Esophagus squamous epithelium (tissue), 5 donors: ENCODE data around the gene VN1R4. TPM values are rescaled to one million over a fixed set of nuclear protein-coding genes. Genes with fewer than 3 reads are reported as not detected.
"Not testable (repeated sequence)": the region's sequence is repeated elsewhere in the genome, so short reads cannot be mapped to it uniquely, and the experiment has no call there.

ENCODE experiments used
- DNase-seq: peaks from one replicate; lab custom pipeline; 2025; lab: John Stamatoyannopoulos, UW
- H3K27ac ChIP-seq, 4 donors: fragments of 200-600 bp; sonication (generic); one replicate each; pipeline ENCODE4 v1.5.1; 2016 to 2019; ENCODE audit warnings: mild to moderate bottlenecking in 1 of 4
- H3K27me3 ChIP-seq, 4 donors: fragments of 200-600 bp; sonication (generic); 1 replicate in 3 of 4; 2 replicates in 1 of 4; pipeline versions ENCODE4 v1.5.1 to v1.6.0; 2017 to 2021; ENCODE audit warnings: antibody characterized with exemption in 1 of 4
- H3K36me3 ChIP-seq, 3 donors: fragments of 200-600 bp; sonication (generic); one replicate each; pipeline ENCODE4 v1.5.1; 2016 to 2019
- H3K4me1 ChIP-seq, 3 donors: fragments of 200-600 bp; sonication (generic); one replicate each; pipeline ENCODE4 v1.5.1; 2017 to 2019
- H3K4me3 ChIP-seq, 4 donors: fragments of 200-600 bp; sonication (generic); 1 replicate in 3 of 4; 2 replicates in 1 of 4; pipeline ENCODE4 v1.5.1; 2016 to 2019; ENCODE audit warnings: mild to moderate bottlenecking in 2 of 4, moderate library complexity in 1 of 4
- H3K9me3 ChIP-seq, 3 donors: fragments of 200-600 bp; sonication (generic); one replicate each; pipeline ENCODE4 v1.5.1; 2016 to 2019
- POLR2A ChIP-seq, 4 donors: fragments of 450-650 bp; IDR thresholded peaks; one replicate each; pipeline ENCODE4 v1.6.1; 2017; ENCODE audit warnings: antibody characterized with exemption in 4 of 4, mild to moderate bottlenecking in 4 of 4, moderate library complexity in 3 of 4
- WGBS, 2 donors: methylation state at CpG; one replicate each; pipeline ENCODE4 v1.1.5; 2018; 5-methylcytosine and 5-hydroxymethylcytosine counted together
- intact Hi-C: fragments of 100-400 bp; cut with DNase I; formaldehyde crosslinking; loops from one replicate; pipeline ENCODE4 v1.15.0; 2022
- total RNA-seq, 4 donors: library from RNA; depleted of rRNA; stranded (reverse); fragments of >200 nt; gene quantifications; one replicate each; pipeline ENCODE4 v1.1.0, GENCODE V29; 2016
- TF ChIP-seq, protein P1 (sequence below), 6 experiments: fragments of 450-650 bp in 4 of 6; fragments of 200-600 bp in 2 of 6; sonication (generic) in 2 of 6; IDR thresholded peaks; one replicate each; pipeline ENCODE4 v1.5.1; 2016 to 2019; ENCODE audit warnings: antibody characterized with exemption in 6 of 6, mild to moderate bottlenecking in 4 of 6, moderate library complexity in 4 of 6
- donor health status: DM: yes; HTN: yes; CAD: no.

Gene VN1R4
- total RNA-seq, 4 donors from 2014 or later: not detected

DNA sequence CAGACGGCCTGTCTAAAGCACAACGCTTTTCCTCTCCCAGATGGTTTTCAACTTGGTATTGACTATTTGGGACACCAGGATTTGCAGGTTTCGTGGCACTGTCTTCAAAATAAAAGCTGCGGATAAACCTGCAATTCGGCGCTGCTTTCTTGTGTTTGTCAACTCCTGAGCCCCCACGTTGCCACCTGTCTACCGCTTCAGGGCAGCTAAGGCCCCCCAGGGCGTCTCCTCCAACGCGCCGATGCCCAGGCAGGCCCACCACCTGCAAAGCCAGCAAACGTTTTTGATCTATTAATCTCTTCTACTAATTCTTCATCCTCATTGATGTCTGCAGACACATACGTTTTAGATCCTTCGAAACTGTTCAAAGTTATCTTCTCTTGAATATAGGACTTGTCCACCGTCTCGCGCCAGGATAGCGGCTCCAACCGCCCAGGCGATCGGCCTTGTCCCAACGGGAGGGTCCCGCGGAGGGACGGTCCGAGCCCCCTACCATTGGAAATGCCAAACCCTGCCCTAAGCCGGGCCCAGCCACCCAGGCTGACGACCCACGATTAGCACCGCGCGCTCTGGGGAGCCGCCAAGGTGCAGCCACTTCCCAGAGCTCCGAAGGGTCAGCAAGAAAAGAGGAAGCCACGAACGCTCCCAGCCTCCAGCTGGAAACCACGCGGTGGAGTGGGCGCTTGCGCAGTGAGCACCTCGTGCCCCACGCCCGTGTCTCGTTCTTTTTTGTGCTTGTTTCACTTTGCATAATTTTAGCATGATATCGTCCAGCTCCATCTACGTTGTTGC, 23.4 kb upstream of the VN1R4 start:
- DNase-seq: no peak
- Histone ChIP-seq H3K4me3 (no peak overlapping the region), H3K27ac (no peak overlapping the region), H3K27me3 (peaks cover 0 to 4% (median 0%) of the 10 kb centered on the region in 4 donors), H3K4me1 (no peaks in the 10 kb centered on the region), H3K36me3 (no peaks in the 10 kb centered on the region), H3K9me3 (peaks cover 0 to 52% (median 22%) of the 10 kb centered on the region in 3 donors)
- intact Hi-C loops: no loop called here
- WGBS, 2 donors: 87 to 92% methylated on average over 25 to 30 of the region's 47 CpGs
- no peak for TF ChIP-seq POLR2A (IDR thresholded peaks at IDR 0.05)
- TF ChIP-seq, protein P1, sequence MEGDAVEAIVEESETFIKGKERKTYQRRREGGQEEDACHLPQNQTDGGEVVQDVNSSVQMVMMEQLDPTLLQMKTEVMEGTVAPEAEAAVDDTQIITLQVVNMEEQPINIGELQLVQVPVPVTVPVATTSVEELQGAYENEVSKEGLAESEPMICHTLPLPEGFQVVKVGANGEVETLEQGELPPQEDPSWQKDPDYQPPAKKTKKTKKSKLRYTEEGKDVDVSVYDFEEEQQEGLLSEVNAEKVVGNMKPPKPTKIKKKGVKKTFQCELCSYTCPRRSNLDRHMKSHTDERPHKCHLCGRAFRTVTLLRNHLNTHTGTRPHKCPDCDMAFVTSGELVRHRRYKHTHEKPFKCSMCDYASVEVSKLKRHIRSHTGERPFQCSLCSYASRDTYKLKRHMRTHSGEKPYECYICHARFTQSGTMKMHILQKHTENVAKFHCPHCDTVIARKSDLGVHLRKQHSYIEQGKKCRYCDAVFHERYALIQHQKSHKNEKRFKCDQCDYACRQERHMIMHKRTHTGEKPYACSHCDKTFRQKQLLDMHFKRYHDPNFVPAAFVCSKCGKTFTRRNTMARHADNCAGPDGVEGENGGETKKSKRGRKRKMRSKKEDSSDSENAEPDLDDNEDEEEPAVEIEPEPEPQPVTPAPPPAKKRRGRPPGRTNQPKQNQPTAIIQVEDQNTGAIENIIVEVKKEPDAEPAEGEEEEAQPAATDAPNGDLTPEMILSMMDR (IDR thresholded peaks at IDR 0.05): no peak

DNA sequence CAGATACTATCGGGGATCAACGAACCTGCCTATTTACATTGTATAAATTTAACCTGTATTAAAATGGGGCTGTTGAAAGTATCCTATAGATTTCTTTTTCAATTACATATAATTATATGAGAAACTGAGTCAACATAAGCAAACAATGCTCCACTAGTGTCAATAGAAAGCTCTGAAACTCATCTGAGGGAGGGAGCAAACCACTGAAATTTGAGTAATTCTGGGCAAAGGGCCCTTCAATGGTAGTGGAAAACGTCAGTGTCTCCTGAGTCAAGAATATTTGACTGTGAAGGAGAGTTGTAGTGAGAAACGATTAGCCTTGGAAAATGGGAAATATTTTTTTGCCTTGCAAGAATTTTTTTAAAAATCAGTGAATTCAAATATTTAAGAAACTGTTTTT, 17.6 kb upstream of the VN1R4 start:
- Histone ChIP-seq H3K4me1 (no peaks in the 10 kb centered on the region), H3K9me3 (peaks cover 0 to 15% (median 0%) of the 10 kb centered on the region in 3 donors), H3K27me3 (no peaks in the 10 kb centered on the region), H3K36me3 (no peaks in the 10 kb centered on the region), H3K27ac (no peak overlapping the region), H3K4me3 (no peak overlapping the region)
- WGBS, 2 donors: 59 to 60% methylated on average over 4 of the region's 4 CpGs
- TF ChIP-seq, protein P1 (IDR thresholded peaks at IDR 0.05): no peak
- no peak for TF ChIP-seq POLR2A (IDR thresholded peaks at IDR 0.05)
- intact Hi-C loops: no loop called here
- no peak for DNase-seq

DNA sequence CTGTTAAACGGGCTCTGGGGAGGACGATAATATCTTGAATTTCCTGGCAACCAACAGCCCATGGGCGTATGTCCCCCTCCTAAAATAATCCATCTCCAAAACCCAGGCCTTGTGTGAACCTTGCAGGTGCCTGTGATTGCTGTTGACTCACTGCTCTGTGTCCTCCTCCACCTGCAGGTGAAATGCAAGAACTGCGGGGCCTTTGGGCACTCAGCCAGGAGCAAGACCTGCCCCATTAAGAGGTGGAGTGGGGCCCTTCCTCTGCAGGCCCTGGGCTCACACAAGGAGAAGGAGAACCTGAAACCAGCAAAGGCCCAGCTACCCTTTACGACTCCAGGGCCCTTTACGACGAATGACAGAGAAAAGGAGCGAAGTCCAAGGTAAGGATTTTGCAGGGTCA, 14.4 kb upstream of the VN1R4 start:
- H3K4me1 ChIP-seq, intact Hi-C loops, H3K27me3 ChIP-seq, H3K36me3 ChIP-seq, H3K27ac ChIP-seq, DNase-seq, H3K4me3 ChIP-seq: not testable (repeated sequence)
- no CpG with 5 or more reads among the region's 8 CpGs for WGBS, 2 donors
- peaks cover 0 to 16% (median 0%) of the 10 kb centered on the region in 3 donors for H3K9me3 ChIP-seq

DNA sequence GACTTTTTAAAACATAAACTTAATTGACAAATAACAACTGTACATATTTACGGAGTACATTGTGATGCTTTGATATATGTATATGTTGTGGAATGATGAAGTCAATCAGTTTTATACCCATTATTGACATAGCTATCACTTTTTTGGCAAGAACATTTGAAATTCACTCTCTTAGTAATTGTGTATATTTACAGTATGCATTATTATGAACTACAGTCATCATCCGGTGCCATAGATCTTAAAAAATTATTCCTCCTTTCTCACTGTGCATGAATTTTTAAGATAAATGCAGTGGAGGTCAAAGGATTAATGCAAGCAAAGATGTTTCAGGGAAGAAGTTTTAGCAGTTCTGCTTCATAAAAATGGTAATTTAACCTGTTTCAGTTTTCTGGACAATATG, 8.0 kb upstream of the VN1R4 start:
- no peak overlapping the region for H3K27ac ChIP-seq
- peaks cover 0 to 9% (median 0%) of the 10 kb centered on the region in 3 donors for H3K9me3 ChIP-seq
- intact Hi-C loops: no loop called here
- no peak for TF ChIP-seq POLR2A (IDR thresholded peaks at IDR 0.05)
- TF ChIP-seq, protein P1 (IDR thresholded peaks at IDR 0.05): no peak
- no peak overlapping the region for H3K4me3 ChIP-seq
- DNase-seq: no peak
- 84 to 86% methylated on average over 2 of the region's 2 CpGs for WGBS, 2 donors
- no peaks in the 10 kb centered on the region for H3K36me3 ChIP-seq
- no peaks in the 10 kb centered on the region for H3K4me1 ChIP-seq
- peaks cover 0 to 12% (median 0%) of the 10 kb centered on the region in 4 donors for H3K27me3 ChIP-seq

DNA sequence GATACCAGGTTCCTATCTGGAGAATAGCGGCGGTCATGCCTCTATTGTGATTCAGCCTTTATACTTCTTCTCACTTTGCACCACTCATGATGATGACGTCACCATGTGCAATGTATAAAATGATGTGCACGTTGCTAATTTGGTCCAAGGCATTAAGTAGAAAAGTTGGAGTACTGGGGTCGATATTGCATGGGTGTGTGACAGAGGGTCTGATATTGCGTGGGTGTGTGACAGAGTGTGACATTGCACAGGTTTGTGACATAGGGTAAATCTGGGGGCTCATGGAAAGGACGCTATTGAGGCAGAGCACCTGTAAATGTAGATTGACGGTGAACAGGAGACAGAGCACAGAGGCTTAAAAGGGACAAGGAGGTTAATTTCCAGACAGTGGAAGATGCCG, 4.5 kb upstream of the VN1R4 start:
- no peak for DNase-seq
- Histone ChIP-seq H3K27ac (no peak overlapping the region), H3K27me3 (peaks cover 0 to 5% (median 0%) of the 10 kb centered on the region in 4 donors), H3K4me1 (no peaks in the 10 kb centered on the region), H3K4me3 (no peak overlapping the region), H3K36me3 (no peaks in the 10 kb centered on the region), H3K9me3 (no peaks in the 10 kb centered on the region)
- TF ChIP-seq, protein P1 (IDR thresholded peaks at IDR 0.05): no peak
- no peak for TF ChIP-seq POLR2A (IDR thresholded peaks at IDR 0.05)
- intact Hi-C loops: no loop called here
- 80 to 87% methylated on average over 9 of the region's 9 CpGs for WGBS, 2 donors

DNA sequence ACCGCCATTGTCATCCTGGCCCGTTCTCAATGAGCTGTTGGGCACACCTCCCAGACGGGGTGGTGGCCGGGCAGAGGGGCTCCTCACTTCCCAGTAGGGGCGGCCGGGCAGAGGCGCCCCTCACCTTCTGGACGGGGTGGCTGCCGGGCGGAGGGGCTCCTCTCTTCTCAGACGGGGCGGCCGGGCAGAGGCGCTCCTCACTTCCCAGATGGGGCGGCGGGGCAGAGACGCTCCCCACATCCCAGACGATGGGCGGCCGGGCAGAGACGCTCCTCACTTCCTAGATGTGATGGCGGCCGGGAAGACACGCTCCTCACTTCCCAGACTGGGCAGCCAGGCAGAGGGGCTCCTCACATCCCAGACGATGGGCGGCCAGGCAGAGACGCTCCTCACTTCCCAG, 2.3 kb upstream of the VN1R4 start:
- WGBS, 2 donors: 67 to 100% methylated on average over 1 of the region's 27 CpGs
- H3K27ac ChIP-seq, H3K4me1 ChIP-seq, H3K27me3 ChIP-seq, H3K9me3 ChIP-seq, DNase-seq, intact Hi-C loops, H3K36me3 ChIP-seq, H3K4me3 ChIP-seq: not testable (repeated sequence)

DNA sequence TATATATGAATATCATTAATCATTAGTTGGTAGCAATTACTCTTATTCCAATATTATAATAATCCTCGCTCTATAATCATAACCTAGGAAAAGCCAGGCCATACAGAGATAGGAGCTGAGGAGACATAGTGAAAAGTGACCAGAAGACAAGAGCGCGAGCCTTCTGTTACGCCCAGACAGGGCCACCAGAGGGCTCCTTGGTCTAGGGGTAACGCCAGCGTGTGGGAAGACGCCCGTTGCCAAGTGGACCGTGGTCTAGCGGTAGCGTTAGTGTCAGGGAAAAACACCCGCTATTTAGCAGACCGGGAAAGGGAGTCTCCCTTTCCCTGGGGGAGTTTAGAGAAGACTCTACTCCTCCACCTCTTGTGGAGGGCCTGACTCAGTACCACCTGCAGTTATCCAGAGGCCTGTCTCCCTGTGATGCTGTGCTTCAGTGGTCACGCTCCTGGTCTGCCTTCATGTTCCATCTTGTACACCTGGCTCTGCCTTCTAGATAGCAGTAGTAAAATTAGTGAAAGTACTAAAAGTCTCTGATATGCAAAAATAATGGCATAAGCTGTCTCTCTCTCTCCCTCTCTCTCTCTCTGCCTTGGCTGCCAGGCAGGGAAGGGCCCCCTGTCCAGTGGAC, 9.7 kb downstream of the VN1R4 start, which contains the start of gene VN1R2:
Gene VN1R2, plus strand, starts transcription at position 578 of the 628 bp plus-strand sequence. CDS start 84 bp downstream, outside the sequence.
- H3K4me3 ChIP-seq, DNase-seq, H3K36me3 ChIP-seq, H3K27me3 ChIP-seq, H3K27ac ChIP-seq, intact Hi-C loops: not testable (repeated sequence)
- 56 to 57% methylated on average over 14 of the region's 14 CpGs for WGBS, 2 donors
- H3K4me1 ChIP-seq: peaks cover 0 to 21% (median 5%) of the 10 kb centered on the region in 3 donors
- H3K9me3 ChIP-seq: peaks cover 0 to 38% (median 0%) of the 10 kb centered on the region in 3 donors
